Esophagus muscularis mucosa (tissue), 4 donors: ENCODE results near the gene CHMP6. TPM values are rescaled to one million over a fixed set of nuclear protein-coding genes. Genes with fewer than 3 reads are reported as not detected.

Experiments
- DNase-seq: peaks from one replicate; pipeline ENCODE4 v3.0.0-alpha.2; 2017; ENCODE audit errors: extremely low spot score
- H3K27ac ChIP-seq, 4 donors: fragments of 200-600 bp; sonication (generic); replicated peaks in 1 of 4; 1 replicate in 3 of 4; 2 replicates in 1 of 4; pipeline ENCODE4 v1.5.1; 2016 to 2019; ENCODE audit warnings: mild to moderate bottlenecking in 1 of 4
- H3K27me3 ChIP-seq, 4 donors: fragments of 200-600 bp; sonication (generic); one replicate each; pipeline versions ENCODE4 v1.5.1 to v1.6.0; 2016 to 2019
- H3K36me3 ChIP-seq, 4 donors: fragments of 200-600 bp; sonication (generic); one replicate each; pipeline ENCODE4 v1.5.1; 2016 to 2019
- H3K4me1 ChIP-seq, 4 donors: fragments of 200-600 bp; sonication (generic); one replicate each; pipeline ENCODE4 v1.5.1; 2016 to 2019
- H3K4me3 ChIP-seq, 4 donors: fragments of 200-600 bp; sonication (generic); 1 replicate in 2 of 4; 2 replicates in 2 of 4; pipeline ENCODE4 v1.5.1; 2016 to 2019; ENCODE audit warnings: mild to moderate bottlenecking in 4 of 4, moderate library complexity in 1 of 4
- H3K9me3 ChIP-seq, 4 donors: fragments of 200-600 bp; sonication (generic); 1 replicate in 3 of 4; 2 replicates in 1 of 4; pipeline ENCODE4 v1.5.1; 2016 to 2019
- EP300 ChIP-seq: sonication (generic); formaldehyde crosslinking; IDR thresholded peaks from one replicate; pipeline ENCODE4 v1.6.1; 2017; ENCODE audit warnings: antibody characterized with exemption
- POLR2A ChIP-seq: fragments of 450-650 bp; IDR thresholded peaks from one replicate; pipeline ENCODE4 v1.6.1; 2017; ENCODE audit warnings: antibody characterized with exemption, moderate library complexity, mild to moderate bottlenecking, low read depth
- POLR2AphosphoS5 ChIP-seq, 2 donors: sonication (generic); formaldehyde crosslinking; IDR thresholded peaks; one replicate each; pipeline ENCODE4 v1.6.1; 2017; ENCODE audit warnings: antibody characterized with exemption in 2 of 2
- WGBS: methylation state at CpG from one replicate; pipeline ENCODE4 v1.1.5; 2018; 5-methylcytosine and 5-hydroxymethylcytosine counted together
- intact Hi-C: fragments of 100-400 bp; cut with DNase I; formaldehyde crosslinking; loops from one replicate; pipeline ENCODE4 v1.15.1; 2023
- total RNA-seq, 4 donors: library from RNA; depleted of rRNA; stranded (reverse); fragments of >200 nt; gene quantifications; one replicate each; pipeline versions ENCODE4 v1.1.0 to v1.2.1, GENCODE V29; 2016
- TF ChIP-seq, protein P1 (sequence below), 3 experiments: fragments of 200-600 bp in 2 of 3; fragments of 450-650 bp in 1 of 3; sonication (generic) in 2 of 3; IDR thresholded peaks; one replicate each; pipeline ENCODE4 v1.5.1; 2017 to 2019; ENCODE audit warnings: antibody characterized with exemption in 3 of 3, mild to moderate bottlenecking in 2 of 3, moderate library complexity in 1 of 3

The CHMP6 gene
- total RNA-seq, 4 donors from 2014 or later = 17.6 to 29.2 (median 25.8) TPM

DNA sequence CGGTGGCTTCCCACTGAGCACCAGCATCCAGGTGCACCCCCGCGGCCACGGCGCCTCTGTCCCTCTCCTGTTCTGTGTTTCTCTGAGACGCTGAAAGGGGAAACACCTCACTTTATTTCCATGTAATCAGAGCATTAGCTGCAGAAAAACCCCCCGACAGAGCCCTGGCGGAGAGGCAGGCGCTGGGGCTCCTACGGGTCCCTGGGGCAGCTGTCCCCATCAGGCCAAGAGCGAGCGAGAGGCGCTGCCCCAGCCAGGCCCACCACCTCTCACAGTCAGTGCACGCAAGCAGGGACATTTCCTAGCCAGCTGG, 27.1 kb upstream of the CHMP6 start:
- Histone ChIP-seq H3K36me3 (peaks cover 14 to 38% (median 29%) of the 10 kb centered on the region in 4 donors), H3K9me3 (no peaks in the 10 kb centered on the region), H3K27me3 (no peaks in the 10 kb centered on the region), H3K4me3 (no peak overlapping the region), H3K4me1 (peaks cover 27 to 55% (median 53%) of the 10 kb centered on the region in 4 donors), H3K27ac (peak overlapping the region in 2 of 4 donors; percentile 18 to 28)
- intact Hi-C loops = no loop called here
- TF ChIP-seq POLR2AphosphoS5 (IDR thresholded peaks at IDR 0.05) (no peak), EP300 (no peak), POLR2A (no peak)
- TF ChIP-seq, protein P1, sequence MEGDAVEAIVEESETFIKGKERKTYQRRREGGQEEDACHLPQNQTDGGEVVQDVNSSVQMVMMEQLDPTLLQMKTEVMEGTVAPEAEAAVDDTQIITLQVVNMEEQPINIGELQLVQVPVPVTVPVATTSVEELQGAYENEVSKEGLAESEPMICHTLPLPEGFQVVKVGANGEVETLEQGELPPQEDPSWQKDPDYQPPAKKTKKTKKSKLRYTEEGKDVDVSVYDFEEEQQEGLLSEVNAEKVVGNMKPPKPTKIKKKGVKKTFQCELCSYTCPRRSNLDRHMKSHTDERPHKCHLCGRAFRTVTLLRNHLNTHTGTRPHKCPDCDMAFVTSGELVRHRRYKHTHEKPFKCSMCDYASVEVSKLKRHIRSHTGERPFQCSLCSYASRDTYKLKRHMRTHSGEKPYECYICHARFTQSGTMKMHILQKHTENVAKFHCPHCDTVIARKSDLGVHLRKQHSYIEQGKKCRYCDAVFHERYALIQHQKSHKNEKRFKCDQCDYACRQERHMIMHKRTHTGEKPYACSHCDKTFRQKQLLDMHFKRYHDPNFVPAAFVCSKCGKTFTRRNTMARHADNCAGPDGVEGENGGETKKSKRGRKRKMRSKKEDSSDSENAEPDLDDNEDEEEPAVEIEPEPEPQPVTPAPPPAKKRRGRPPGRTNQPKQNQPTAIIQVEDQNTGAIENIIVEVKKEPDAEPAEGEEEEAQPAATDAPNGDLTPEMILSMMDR (IDR thresholded peaks at IDR 0.05) = no peak
- no peak for DNase-seq
- WGBS = 94% methylated on average over 9 of the region's 14 CpGs

DNA sequence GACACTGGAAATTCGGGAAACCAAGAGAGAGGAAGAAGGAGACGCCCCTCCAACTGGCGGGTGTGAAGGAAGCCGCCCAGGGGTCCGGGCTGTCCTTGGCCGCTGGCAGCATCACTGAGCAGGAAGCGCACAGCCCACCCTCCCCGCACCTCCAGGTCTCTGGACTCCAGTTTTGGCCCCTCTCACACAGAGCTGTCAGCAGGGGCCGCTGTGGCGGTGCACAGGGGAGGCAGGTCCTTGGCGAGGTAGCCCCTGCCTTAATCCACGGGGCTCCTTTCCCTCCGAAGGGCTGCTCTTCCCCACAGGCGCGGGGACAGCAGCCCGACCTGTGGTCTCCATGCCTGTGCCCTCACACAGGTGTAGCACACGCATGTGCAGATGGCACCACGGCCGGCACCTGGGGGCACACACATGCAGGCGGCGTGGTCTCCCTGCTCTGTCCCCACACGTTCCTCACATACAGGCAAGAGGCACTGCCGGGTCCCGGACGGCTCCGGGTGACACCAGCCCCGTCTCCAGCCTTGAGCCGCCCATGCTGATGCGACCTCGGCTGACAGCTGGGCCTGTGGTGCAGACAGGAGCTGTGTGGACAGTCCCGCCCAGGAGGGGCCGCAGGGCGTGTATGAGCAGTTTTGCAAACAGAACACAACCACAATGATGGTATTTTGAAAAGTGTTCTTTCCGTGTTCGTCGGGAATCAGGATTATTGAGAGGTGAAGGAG, 26.6 kb upstream of the CHMP6 start:
- Histone ChIP-seq H3K9me3 (no peaks in the 10 kb centered on the region), H3K27me3 (no peaks in the 10 kb centered on the region), H3K36me3 (peaks cover 14 to 38% (median 29%) of the 10 kb centered on the region in 4 donors), H3K4me1 (peaks cover 28 to 55% (median 53%) of the 10 kb centered on the region in 4 donors), H3K27ac (peak overlapping the region in 2 of 4 donors; percentile 28 to 87), H3K4me3 (no peak overlapping the region)
- TF ChIP-seq EP300 = no peak
- 91% methylated on average over 20 of the region's 36 CpGs for WGBS
- DNase-seq = no peak
- intact Hi-C loops = no loop called here

DNA sequence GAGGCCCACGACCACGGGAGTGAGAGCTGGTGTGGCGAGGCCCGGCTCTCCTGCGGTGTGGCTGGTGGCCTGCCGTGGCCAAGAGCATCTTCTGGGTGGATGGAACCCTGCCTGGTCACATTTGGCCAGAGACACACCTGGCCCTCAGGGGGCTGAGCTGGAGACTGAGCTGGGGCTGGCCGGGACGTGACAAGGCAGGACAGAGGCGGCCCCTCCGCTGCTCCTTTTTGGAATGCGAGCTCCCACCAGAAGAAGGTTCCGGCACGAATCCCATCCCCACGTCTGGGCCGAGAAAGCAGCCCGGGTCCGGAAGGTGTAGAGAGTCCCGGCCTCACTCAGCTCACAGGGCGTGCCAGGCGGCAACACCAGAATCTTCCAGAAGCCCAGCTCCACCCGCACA, 26.0 kb upstream of the CHMP6 start:
- peaks cover 14 to 38% (median 29%) of the 10 kb centered on the region in 4 donors for H3K36me3 ChIP-seq
- H3K27me3 ChIP-seq = no peaks in the 10 kb centered on the region
- intact Hi-C loops = no loop called here
- TF ChIP-seq, protein P1 (IDR thresholded peaks at IDR 0.05) = no peak
- TF ChIP-seq POLR2AphosphoS5 (IDR thresholded peaks at IDR 0.05) = no peak
- no peak for TF ChIP-seq EP300
- TF ChIP-seq POLR2A = no peak
- WGBS = 93% methylated on average over 15 of the region's 21 CpGs
- H3K27ac ChIP-seq = peak overlapping the region in 1 of 4 donors; percentile 87
- H3K9me3 ChIP-seq = no peaks in the 10 kb centered on the region
- peaks cover 28 to 55% (median 53%) of the 10 kb centered on the region in 4 donors for H3K4me1 ChIP-seq
- no peak overlapping the region for H3K4me3 ChIP-seq
- no peak for DNase-seq

DNA sequence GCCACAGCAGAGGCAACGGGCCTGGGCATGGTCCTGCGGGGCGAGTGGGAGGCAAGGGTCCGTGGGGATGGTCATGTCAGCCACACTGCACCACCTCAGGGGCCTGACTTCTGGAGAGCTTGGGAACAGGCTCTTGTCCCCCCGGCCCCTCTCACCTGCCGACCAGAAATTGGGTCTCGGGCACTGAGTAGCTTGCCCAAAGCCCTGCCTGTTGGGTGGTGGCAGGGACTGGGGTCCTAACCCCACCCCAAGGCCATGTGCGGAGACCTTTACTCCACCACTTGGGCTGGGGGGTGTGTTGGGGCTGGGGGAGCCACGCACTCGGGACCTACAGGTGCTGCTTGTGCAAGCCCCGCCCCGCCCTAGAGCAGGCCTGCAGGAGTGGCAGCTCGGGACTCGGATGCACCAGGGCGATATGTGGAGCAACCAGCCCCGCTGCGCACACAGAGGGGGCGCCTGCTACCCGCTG, 24.2 kb upstream of the CHMP6 start:
- H3K27ac ChIP-seq = peak overlapping the region; percentile 69 to 87 (median 78)
- TF ChIP-seq EP300 (no peak), POLR2A (no peak)
- peaks cover 0 to 13% (median 0%) of the 10 kb centered on the region in 4 donors for H3K27me3 ChIP-seq
- no peak overlapping the region for H3K4me3 ChIP-seq
- peaks cover 26 to 42% (median 40%) of the 10 kb centered on the region in 4 donors for H3K4me1 ChIP-seq
- no peak for DNase-seq
- intact Hi-C loops = no loop called here
- WGBS = 93% methylated on average over 9 of the region's 19 CpGs
- peaks cover 14 to 36% (median 27%) of the 10 kb centered on the region in 4 donors for H3K36me3 ChIP-seq
- H3K9me3 ChIP-seq = no peaks in the 10 kb centered on the region

DNA sequence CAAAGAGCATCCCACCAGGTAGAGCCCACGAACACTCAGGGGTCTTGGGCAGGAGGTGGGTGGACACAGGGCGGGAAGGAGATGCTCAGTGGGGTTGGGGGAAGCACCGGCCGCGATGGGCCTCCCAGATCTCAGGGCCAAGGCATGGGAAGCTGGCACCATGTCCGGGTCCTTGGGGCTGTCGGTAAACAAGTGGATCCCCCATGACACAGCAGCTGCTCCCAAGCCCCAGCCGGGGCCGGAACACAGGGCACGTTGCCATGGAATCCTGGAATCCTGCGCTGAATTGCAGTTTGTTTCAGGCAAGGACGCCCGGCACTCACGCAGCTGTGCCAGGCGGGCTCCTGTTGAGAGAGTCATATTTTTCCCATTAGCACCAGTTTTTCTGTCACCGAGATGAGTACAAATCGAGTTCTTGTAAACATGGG, 23.0 kb upstream of the CHMP6 start:
- H3K9me3 ChIP-seq = no peaks in the 10 kb centered on the region
- peaks cover 26 to 41% (median 37%) of the 10 kb centered on the region in 4 donors for H3K4me1 ChIP-seq
- no peak for DNase-seq
- peaks cover 0 to 14% (median 0%) of the 10 kb centered on the region in 4 donors for H3K27me3 ChIP-seq
- intact Hi-C loops = no loop called here
- peaks cover 14 to 28% (median 19%) of the 10 kb centered on the region in 4 donors for H3K36me3 ChIP-seq
- H3K4me3 ChIP-seq = peak overlapping the region in 2 of 4 donors; percentile 15 to 20
- 37% methylated on average over 8 of the region's 17 CpGs for WGBS
- H3K27ac ChIP-seq = peak overlapping the region; percentile 69 to 87 (median 78)
- TF ChIP-seq POLR2AphosphoS5 (IDR thresholded peaks at IDR 0.05) = peak; percentile 42 to 61
- TF ChIP-seq EP300 = peak; percentile 45
- TF ChIP-seq, protein P1 (IDR thresholded peaks at IDR 0.05) = no peak
